SK-N-SH (cell line): ENCODE data around the gene PCK2. TPM values are rescaled to one million over a fixed set of nuclear protein-coding genes. Genes with fewer than 3 reads are reported as not detected.

Experiments
- CTCF ChIA-PET: fragments of 300-600, 350-600 bp; formaldehyde crosslinking; extraction: SDS; loops from one replicate; lab custom pipeline; 2021; lab: Yijun Ruan, JAX
- POLR2A ChIA-PET: fragments of 350-600 bp; sonication (Branson Sonifier 250); formaldehyde crosslinking; extraction: SDS; loops from one replicate; lab custom pipeline; 2020; ENCODE audit warnings: antibody characterized with exemption, inconsistent platforms; lab: Yijun Ruan, JAX
- DNase-seq: peaks from one replicate; pipeline ENCODE4 v3.0.0; 2012
- H2AFZ ChIP-seq: fragments of 200-600 bp; sonication (generic); 2 replicates; pipeline ENCODE4 v1.8.1; 2016; ENCODE audit warnings: antibody characterized with exemption, mild to moderate bottlenecking, low read depth
- H3F3A ChIP-seq: fragments of 200-600 bp; sonication (generic); replicated peaks from 2 replicates; pipeline ENCODE3; 2016; ENCODE audit warnings: antibody characterized with exemption, mild to moderate bottlenecking; ENCODE audit not compliant: insufficient read depth
- H3K27ac ChIP-seq, 2 experiments: fragments of 200-500 bp in 1 of 2; fragments of 200-600 bp in 1 of 2; sonication (Bioruptor generic) in 1 of 2; sonication (generic), shearing (Covaris generic) in 1 of 2; 2 replicates each; pipeline versions ENCODE4 v1.5.1 to v1.6.1; 2014 to 2016; ENCODE audit warnings: low read depth in 2 of 2, inconsistent platforms in 1 of 2, low read length in 1 of 2, mild to moderate bottlenecking in 1 of 2, mixed read lengths in 1 of 2
- H3K27me3 ChIP-seq: fragments of 200-600 bp; sonication (generic), shearing (Covaris generic); 2 replicates; pipeline ENCODE4 v1.6.1; 2016; ENCODE audit warnings: mixed run types; ENCODE audit not compliant: insufficient read depth
- H3K36me3 ChIP-seq, 2 experiments: fragments of 200-500 bp in 1 of 2; fragments of 200-600 bp in 1 of 2; sonication (Bioruptor generic) in 1 of 2; sonication (generic) in 1 of 2; replicated peaks in 1 of 2; 2 replicates each; pipeline versions ENCODE3 to v1.5.1; 2014 to 2016; ENCODE audit warnings: low read length in 1 of 2, mild to moderate bottlenecking in 1 of 2; ENCODE audit not compliant: insufficient read depth in 2 of 2, control insufficient read depth in 1 of 2
- H3K4me1 ChIP-seq, 2 experiments: fragments of 200-500 bp in 1 of 2; fragments of 200-600 bp in 1 of 2; sonication (Bioruptor generic) in 1 of 2; sonication (generic), shearing (Covaris generic) in 1 of 2; 2 replicates each; pipeline versions ENCODE4 v1.5.1 to v1.6.1; 2014 to 2016; ENCODE audit warnings: low read depth in 1 of 2, low read length in 1 of 2, mixed run types in 1 of 2; ENCODE audit not compliant: insufficient read depth in 2 of 2, control insufficient read depth in 1 of 2
- H3K4me2 ChIP-seq: fragments of 200-600 bp; sonication (generic), shearing (Covaris generic); 2 replicates; pipeline ENCODE4 v1.6.1; 2017; ENCODE audit warnings: mixed run types
- H3K4me3 ChIP-seq, 2 experiments: fragments of 200-500 bp in 1 of 2; fragments of 200-600 bp in 1 of 2; sonication (Bioruptor generic) in 1 of 2; sonication (generic), shearing (Covaris generic) in 1 of 2; 2 replicates each; pipeline versions ENCODE4 v1.5.1 to v1.8.1; 2014 to 2016; ENCODE audit warnings: low read depth in 2 of 2, inconsistent platforms in 1 of 2, low read length in 1 of 2, mild to moderate bottlenecking in 1 of 2, mixed read lengths in 1 of 2, moderate library complexity in 1 of 2
- H3K79me2 ChIP-seq: fragments of 200-600 bp; sonication (generic); 2 replicates; pipeline ENCODE4 v1.8.1; 2017; ENCODE audit warnings: mild to moderate bottlenecking; ENCODE audit not compliant: insufficient read depth
- H3K9ac ChIP-seq: fragments of 200-600 bp; sonication (generic); 2 replicates; pipeline ENCODE4 v1.6.1; 2017; ENCODE audit warnings: mixed run types
- H3K9me2 ChIP-seq: fragments of 200-600 bp; sonication (generic); 2 replicates; pipeline ENCODE4 v1.6.1; 2017; ENCODE audit warnings: mixed run types
- H3K9me3 ChIP-seq: fragments of 200-600 bp; sonication (generic); 2 replicates; pipeline ENCODE4 v1.6.1; 2017; ENCODE audit warnings: mixed run types, mild to moderate bottlenecking, moderate library complexity
- H4K20me1 ChIP-seq: fragments of 200-600 bp; sonication (generic); 2 replicates; pipeline ENCODE4 v1.6.1; 2017; ENCODE audit warnings: mild to moderate bottlenecking, mixed run types; ENCODE audit not compliant: insufficient read depth
- CHD2 ChIP-seq: fragments of 150-350 bp; IDR thresholded peaks from 2 replicates; pipeline ENCODE4 v1.6.1; 2018; ENCODE audit warnings: low read length; ENCODE audit not compliant: partially characterized antibody
- CTCF ChIP-seq: fragments of 200-600 bp; sonication (generic); IDR thresholded peaks from 2 replicates; pipeline ENCODE4 v1.6.1; 2017; ENCODE audit warnings: antibody characterized with exemption, mild to moderate bottlenecking, moderate library complexity
- EP300 ChIP-seq, 2 experiments: IDR thresholded peaks; 2 replicates each; pipeline versions ENCODE4 v1.4.0 to v1.6.1; 2012; ENCODE audit warnings: borderline replicate concordance in 1 of 2, low read depth in 1 of 2, low read length in 1 of 2
- FOSL2 ChIP-seq: IDR thresholded peaks from 2 replicates; pipeline ENCODE4 v1.4.0; 2012; ENCODE audit warnings: low read depth, mild to moderate bottlenecking, moderate library complexity, borderline replicate concordance
- FOXJ3 ChIP-seq: sonication (generic); formaldehyde crosslinking; IDR thresholded peaks from 2 replicates; pipeline ENCODE4 v1.5.1; 2020; ENCODE audit warnings: mild to moderate bottlenecking, missing genetic modification reagents
- GABPA ChIP-seq: IDR thresholded peaks from 2 replicates; pipeline ENCODE4 v1.4.0; 2012; ENCODE audit warnings: low read depth, mild to moderate bottlenecking
- GATA2 ChIP-seq: sonication (generic); formaldehyde crosslinking; IDR thresholded peaks from 2 replicates; pipeline ENCODE4 v1.5.0; 2020; ENCODE audit warnings: mild to moderate bottlenecking, missing genetic modification reagents
- IRF3 ChIP-seq: fragments of 150-350 bp; IDR thresholded peaks from 2 replicates; pipeline ENCODE4 v1.6.1; 2016; ENCODE audit warnings: mild to moderate bottlenecking, low read depth, low read length
- MEF2A ChIP-seq: IDR thresholded peaks from 2 replicates; pipeline ENCODE4 v1.4.0; 2012; ENCODE audit warnings: low read depth, borderline replicate concordance
- MXI1 ChIP-seq: IDR thresholded peaks from 2 replicates; pipeline ENCODE4 v1.6.1; 2012; ENCODE audit warnings: mild to moderate bottlenecking, low read depth, low read length, improper control_type of control experiment
- NFIC ChIP-seq: IDR thresholded peaks from 2 replicates; pipeline ENCODE4 v1.4.0; 2012; ENCODE audit warnings: borderline replicate concordance
- NRF1 ChIP-seq: IDR thresholded peaks from 2 replicates; pipeline ENCODE4 v1.6.1; 2012; ENCODE audit warnings: low read depth, mild to moderate bottlenecking, low read length
- TAF1 ChIP-seq: IDR thresholded peaks from 2 replicates; pipeline ENCODE4 v1.6.1; 2012; ENCODE audit warnings: low read depth, mild to moderate bottlenecking, low read length, moderate library complexity, borderline replicate concordance
- ZBTB33 ChIP-seq: IDR thresholded peaks from 2 replicates; pipeline ENCODE4 v1.4.0; 2012; ENCODE audit warnings: low read depth, borderline replicate concordance
- WGBS: methylation state at CpG from one replicate; pipeline ENCODE4 v1.1.6; 2017; ENCODE audit warnings: low lambda C conversion rate; 5-methylcytosine and 5-hydroxymethylcytosine counted together
- polyA plus RNA-seq, 3 experiments: library from polyadenylated mRNA; depleted of rRNA; stranded (reverse); fragments of >200 nt; gene quantifications; 2 replicates each; pipeline ENCODE4 v1.2.3, GENCODE V29; 2012

Gene PCK2
- polyA plus RNA-seq, 1 of the 3 experiments (the other 2 are of a cell fraction), result 16.6 TPM

- ChIA-PET CTCF (interaction anchor here (13.8 to 25.4 kb wide), 2 partner anchors 10 to 31 kb away, joined by 219 to 1159 read pairs; partner anchors contain the start of genes CARMIL3 and CPNE6), POLR2A (interaction anchor here (1.7 kb wide), 1 partner anchor 10 kb away, joined by 5 read pairs; no protein-coding TSS in a partner anchor)
- Histone ChIP-seq H4K20me1 (no peaks in the 10 kb centered on the region), H3F3A (peaks cover 3% of the 10 kb centered on the region), H3K9me3 (no peaks in the 10 kb centered on the region), H3K4me3 (no peak overlapping the region), H3K79me2 (peaks cover 16% of the 10 kb centered on the region), H2AFZ (no peak overlapping the region), H3K27ac (no peak overlapping the region; a peak in 1 of 4 replicates), H3K9me2 (no peaks in the 10 kb centered on the region), H3K4me1 (peaks cover 12 to 16% of the 10 kb centered on the region in 2 experiments; a peak in 2 of 4 replicates), H3K9ac (no peak overlapping the region), H3K27me3 (no peaks in the 10 kb centered on the region), H3K36me3 (peaks cover 3 to 12% of the 10 kb centered on the region in 2 experiments), H3K4me2 (no peak overlapping the region)
- no peak for DNase-seq
- no peak for TF ChIP-seq CTCF
- TF ChIP-seq CHD2, result no peak
- TF ChIP-seq ZBTB33, result no peak
- no peak for TF ChIP-seq TAF1
- no peak for TF ChIP-seq GABPA
- no peak for TF ChIP-seq IRF3
- TF ChIP-seq FOXJ3 (CRISPR knock-in tag), result no peak
- no peak for TF ChIP-seq EP300 (IDR thresholded peaks at IDR 0.05; ENCODE audit: borderline replicate concordance in 1 of 2, low read depth in 1 of 2, low read length in 1 of 2)
- no peak for TF ChIP-seq FOSL2
- no peak for TF ChIP-seq NFIC
- no peak for TF ChIP-seq MEF2A
- TF ChIP-seq GATA2 (CRISPR knock-in tag), result no peak
- no peak for TF ChIP-seq NRF1
- no peak for TF ChIP-seq MXI1
- 96% methylated on average over 5 of the region's 8 CpGs for WGBS
These were observed 2.6 kb downstream of the PCK2 start for GRCh38 chr14:24096545-24097181.
